Omental fat pad (tissue), 4 donors: ENCODE data around the gene TRABD2B. TPM values are rescaled to one million over a fixed set of nuclear protein-coding genes. Genes with fewer than 3 reads are reported as not detected.

Source experiments
- ATAC-seq: fragments of 150-250 bp; one replicate; pipeline ENCODE4 v1.9.1; 2016; ENCODE audit warnings: mild to moderate bottlenecking, moderate library complexity; ENCODE audit not compliant: low FRiP score
- DNase-seq: peaks from one replicate; pipeline ENCODE4 v3.0.0-alpha.2; 2019; ENCODE audit warnings: low spot score
- total RNA-seq, 4 donors: library from RNA; depleted of rRNA; stranded (reverse); fragments of >200 nt; gene quantifications; one replicate each; pipeline ENCODE4 v1.1.0, GENCODE V29; 2016
- TF ChIP-seq, protein P1 (sequence below), 3 donors: fragments of 450-650 bp; IDR thresholded peaks; one replicate each; pipeline ENCODE4 v1.5.1; 2016 to 2017; ENCODE audit warnings: antibody characterized with exemption in 3 of 3, mild to moderate bottlenecking in 3 of 3, moderate library complexity in 2 of 3

Gene TRABD2B
- total RNA-seq, 4 donors from 2014 or later = 0.82 to 3.0 (median 1.8) TPM

- TF ChIP-seq, protein P1, sequence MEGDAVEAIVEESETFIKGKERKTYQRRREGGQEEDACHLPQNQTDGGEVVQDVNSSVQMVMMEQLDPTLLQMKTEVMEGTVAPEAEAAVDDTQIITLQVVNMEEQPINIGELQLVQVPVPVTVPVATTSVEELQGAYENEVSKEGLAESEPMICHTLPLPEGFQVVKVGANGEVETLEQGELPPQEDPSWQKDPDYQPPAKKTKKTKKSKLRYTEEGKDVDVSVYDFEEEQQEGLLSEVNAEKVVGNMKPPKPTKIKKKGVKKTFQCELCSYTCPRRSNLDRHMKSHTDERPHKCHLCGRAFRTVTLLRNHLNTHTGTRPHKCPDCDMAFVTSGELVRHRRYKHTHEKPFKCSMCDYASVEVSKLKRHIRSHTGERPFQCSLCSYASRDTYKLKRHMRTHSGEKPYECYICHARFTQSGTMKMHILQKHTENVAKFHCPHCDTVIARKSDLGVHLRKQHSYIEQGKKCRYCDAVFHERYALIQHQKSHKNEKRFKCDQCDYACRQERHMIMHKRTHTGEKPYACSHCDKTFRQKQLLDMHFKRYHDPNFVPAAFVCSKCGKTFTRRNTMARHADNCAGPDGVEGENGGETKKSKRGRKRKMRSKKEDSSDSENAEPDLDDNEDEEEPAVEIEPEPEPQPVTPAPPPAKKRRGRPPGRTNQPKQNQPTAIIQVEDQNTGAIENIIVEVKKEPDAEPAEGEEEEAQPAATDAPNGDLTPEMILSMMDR (IDR thresholded peaks at IDR 0.05) = no peak
- no peak for DNase-seq
- no peak for ATAC-seq
Measured at GRCh38 chr1:47756006-47756405, 241.2 kb downstream of the TRABD2B start.

DNA sequence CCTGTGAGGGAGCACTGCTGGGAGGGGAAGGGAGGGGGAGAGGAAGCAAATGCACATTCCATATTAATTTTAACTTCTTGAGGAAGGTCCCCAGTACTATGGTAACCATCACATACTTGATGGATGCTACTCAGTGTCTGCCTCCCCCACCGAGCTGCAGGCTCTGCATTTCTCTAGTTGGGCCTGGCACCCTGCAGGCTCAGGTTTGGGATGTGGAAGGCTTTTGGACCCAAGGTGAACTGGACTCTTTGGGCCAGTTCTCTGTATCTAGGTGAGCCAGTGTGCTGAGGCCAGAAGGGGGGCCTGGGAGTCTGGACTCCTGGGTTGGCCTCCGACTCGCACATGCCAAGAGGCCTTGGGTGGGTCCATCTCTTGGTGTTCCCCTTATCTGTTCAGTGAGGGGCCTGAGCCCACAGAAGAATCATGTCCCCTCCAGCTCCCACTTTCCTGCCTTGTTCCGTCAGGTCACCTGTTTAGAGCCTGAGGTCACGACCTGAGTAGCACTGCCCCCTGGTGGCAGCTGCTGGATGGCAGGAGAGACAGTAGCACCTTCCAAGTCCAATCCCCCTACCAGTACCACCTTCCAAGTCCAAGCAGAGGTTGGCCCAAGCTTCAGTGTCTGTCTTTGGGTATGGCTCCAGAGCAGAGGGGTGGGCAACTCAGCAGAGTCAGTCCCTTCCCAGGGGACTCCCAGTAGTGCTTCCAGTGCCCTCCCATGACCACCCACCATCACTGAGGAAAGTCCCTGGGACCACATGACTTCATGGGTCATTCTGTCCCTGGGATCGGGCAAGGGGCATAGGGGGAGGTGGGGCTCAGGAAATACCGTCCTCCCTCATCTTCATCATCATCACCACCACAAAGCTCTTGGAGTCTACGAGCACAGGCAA lies 241.8 kb downstream of the TRABD2B start:
- ATAC-seq (no peak), DNase-seq (no peak)

GRCh38 chr1:47754221-47754620 lies 243.0 kb downstream of the TRABD2B start:
- no peak for DNase-seq
- no peak for ATAC-seq
- TF ChIP-seq, protein P1 (IDR thresholded peaks at IDR 0.05) = no peak

More for the DNA sequence above, 241.8 kb downstream of the TRABD2B start:
- TF ChIP-seq, protein P1 (IDR thresholded peaks at IDR 0.05) = no peak

DNA sequence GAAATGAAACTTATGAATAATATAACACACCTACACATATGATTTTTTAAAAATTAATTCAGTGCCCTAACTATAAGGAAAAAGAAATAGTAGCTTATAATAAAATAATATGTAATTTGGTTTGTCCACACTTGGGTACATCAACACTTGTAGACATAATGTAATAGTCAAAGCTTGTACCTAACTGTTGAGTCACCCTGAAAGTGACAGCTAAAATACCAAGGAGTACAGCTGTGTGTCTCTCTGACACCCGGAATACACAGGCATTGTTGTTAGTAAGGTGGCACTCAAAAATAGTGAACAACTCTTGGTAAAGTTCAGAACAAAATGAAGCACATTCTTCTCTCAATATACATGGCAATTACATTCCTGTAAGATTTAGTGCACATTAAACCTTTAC lies 243.4 kb downstream of the TRABD2B start:
- ATAC-seq (no peak), DNase-seq (no peak)
- TF ChIP-seq, protein P1 (IDR thresholded peaks at IDR 0.05) = no peak

DNA sequence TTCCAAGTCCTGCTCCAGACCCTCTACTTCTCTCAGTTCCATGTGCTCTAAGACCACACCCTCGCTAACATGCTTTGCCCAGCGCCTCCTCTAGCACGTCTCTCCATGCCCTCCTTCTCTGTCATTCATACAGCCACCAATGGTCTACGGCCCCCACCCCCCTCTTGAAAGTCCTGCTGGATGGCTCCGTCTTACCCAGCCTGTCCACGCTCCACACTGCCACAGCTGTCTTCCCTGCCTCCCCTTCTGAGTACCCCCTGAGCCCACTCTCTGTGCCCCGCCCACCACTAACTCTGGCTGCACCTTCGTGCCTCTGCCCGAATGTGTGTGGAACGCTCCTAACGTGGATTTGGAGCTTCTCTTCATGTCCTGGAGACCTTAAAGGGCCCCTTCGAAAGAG lies 244.6 kb downstream of the TRABD2B start:
- DNase-seq = no peak
- TF ChIP-seq, protein P1 (IDR thresholded peaks at IDR 0.05) = no peak
- no peak for ATAC-seq

DNA sequence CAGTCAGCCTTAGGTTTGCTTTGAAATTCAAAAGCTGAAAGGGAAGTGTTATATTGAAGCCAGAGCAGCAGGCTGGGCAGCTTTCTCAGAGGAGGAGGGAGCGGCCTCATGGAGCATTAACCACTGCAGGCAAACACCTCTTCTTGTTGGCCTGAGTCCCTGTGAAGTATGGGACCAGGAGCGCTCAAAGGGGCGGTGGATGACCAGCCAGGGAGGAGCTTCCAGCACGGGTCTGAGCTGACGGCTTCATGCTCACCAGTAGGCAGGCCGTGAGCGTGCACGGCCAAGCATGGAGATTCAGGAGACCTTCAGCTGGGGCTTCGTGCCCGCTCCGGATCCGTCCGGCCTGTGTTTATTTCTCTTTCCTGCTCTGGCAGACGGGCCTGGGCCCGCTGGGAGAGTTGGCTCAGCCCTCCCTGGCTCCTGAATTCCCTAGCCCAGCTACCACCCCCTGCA lies 245.2 kb downstream of the TRABD2B start:
- no peak for ATAC-seq
- TF ChIP-seq, protein P1 (IDR thresholded peaks at IDR 0.05) = no peak
- DNase-seq = no peak

DNA sequence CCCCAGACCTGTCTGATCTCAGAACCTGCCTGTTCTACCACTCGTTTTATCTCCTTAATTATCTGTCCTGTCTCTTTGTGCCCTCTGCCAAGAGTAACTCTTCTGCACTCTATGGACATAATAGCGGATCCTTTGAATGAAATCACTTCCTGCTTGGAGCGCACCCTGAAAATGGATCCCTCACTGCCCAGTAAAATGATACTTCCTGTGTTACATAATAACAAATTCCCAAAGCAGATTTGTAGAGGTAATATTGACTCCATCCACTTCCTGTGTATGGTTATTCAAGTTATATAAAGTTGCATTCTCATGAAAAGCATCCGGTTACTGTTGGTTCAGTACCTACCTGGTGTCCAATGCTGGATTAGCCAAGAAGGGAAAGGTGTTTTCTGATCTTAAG lies 246.0 kb downstream of the TRABD2B start:
- DNase-seq (no peak), ATAC-seq (no peak)
- TF ChIP-seq, protein P1 (IDR thresholded peaks at IDR 0.05) = no peak
